ENCODE results near the gene SPECC1.

DNA sequence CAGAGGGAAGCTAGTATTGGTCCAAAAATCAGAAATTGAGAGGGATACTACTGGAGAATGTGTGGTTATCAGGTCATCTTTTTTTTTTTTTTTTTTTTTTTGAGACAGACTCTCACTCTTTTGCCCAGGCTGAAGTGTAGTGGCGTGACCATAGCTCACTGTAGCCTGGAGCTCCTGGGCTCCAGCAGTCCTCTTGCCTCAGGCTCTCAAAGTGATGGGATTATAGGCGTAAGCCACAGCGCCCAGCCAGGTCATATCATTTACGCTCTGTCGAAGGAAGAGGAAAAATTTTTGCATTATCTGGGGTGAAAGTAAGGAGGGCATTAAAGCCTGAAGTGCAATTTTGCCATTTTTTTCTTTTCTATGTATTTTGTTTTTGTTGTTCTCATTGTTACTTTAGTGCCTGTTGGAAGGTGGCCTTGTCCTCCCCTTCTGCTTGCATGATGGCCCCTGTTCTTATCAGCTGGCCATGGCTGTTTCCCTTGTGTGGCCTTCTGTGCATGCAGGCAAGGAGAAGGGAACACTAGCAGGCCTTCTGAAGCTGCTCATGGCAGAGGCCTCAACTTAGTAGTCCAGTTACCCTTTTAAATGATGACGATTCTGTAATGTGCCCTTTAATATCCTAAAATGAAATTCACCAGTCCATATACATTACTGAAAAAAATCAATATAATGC lies 118.3 kb downstream of the SPECC1 start:
- TF ChIP-seq ZNF274 (IDR thresholded peaks at IDR 0.05; ENCODE audit: low read depth, low read length) (no peak), SUZ12 (IDR thresholded peaks at IDR 0.05; ENCODE audit: extremely low read depth, insufficient read depth, insufficient read length) (no peak), YY1 (IDR thresholded peaks at IDR 0.05; ENCODE audit: insufficient read depth, insufficient read length) (no peak)

All from NT2/D1 (cell line).